GM23338 (cell line): ENCODE results near the gene NDC1. TPM values are rescaled to one million over a fixed set of nuclear protein-coding genes. Genes with fewer than 3 reads are reported as not detected.

Source experiments
- ATAC-seq: fragments of 200-7000 bp; cut with Tn5 transposase; 3 replicates; pipeline ENCODE4 v1.9.1; 2020
- DNase-seq: peaks from one replicate; pipeline ENCODE4 v3.0.0-alpha.2; 2015; ENCODE audit warnings: low spot score
- H2AFZ ChIP-seq: fragments of 200-600 bp; sonication (generic); 2 replicates; pipeline ENCODE4 v1.8.0; 2016; ENCODE audit warnings: antibody characterized with exemption, mild to moderate bottlenecking, moderate library complexity
- H3F3A ChIP-seq: fragments of 200-600 bp; sonication (generic); replicated peaks from 2 replicates; pipeline ENCODE4 v1.8.0; 2017; ENCODE audit warnings: antibody characterized with exemption, mixed run types, low read depth
- H3K27ac ChIP-seq: fragments of 200-600 bp; sonication (generic); 2 replicates; pipeline ENCODE4 v1.6.1; 2016; ENCODE audit warnings: low read depth
- H3K27me3 ChIP-seq: fragments of 200-600 bp; sonication (generic); 2 replicates; pipeline ENCODE4 v1.8.0; 2016; ENCODE audit warnings: mild to moderate bottlenecking, mixed run types, moderate library complexity; ENCODE audit not compliant: insufficient read depth
- H3K36me3 ChIP-seq: fragments of 200-600 bp; sonication (generic); 2 replicates; pipeline ENCODE4 v1.8.0; 2016; ENCODE audit warnings: mild to moderate bottlenecking; ENCODE audit not compliant: insufficient read depth
- H3K4me1 ChIP-seq: fragments of 200-600 bp; sonication (generic); 2 replicates; pipeline ENCODE4 v1.8.0; 2016; ENCODE audit warnings: mild to moderate bottlenecking, moderate library complexity; ENCODE audit not compliant: insufficient read depth
- H3K4me2 ChIP-seq: fragments of 200-600 bp; sonication (generic); 2 replicates; pipeline ENCODE4 v1.7.1; 2017; ENCODE audit warnings: mixed run types
- H3K4me3 ChIP-seq: fragments of 200-600 bp; sonication (generic); 2 replicates; pipeline ENCODE4 v1.6.1; 2016; ENCODE audit warnings: mixed run types
- H3K79me2 ChIP-seq: fragments of 200-600 bp; sonication (generic); replicated peaks from 2 replicates; pipeline ENCODE4 v1.8.0; 2017; ENCODE audit warnings: mild to moderate bottlenecking; ENCODE audit not compliant: insufficient read depth
- H3K9me2 ChIP-seq: fragments of 200-600 bp; sonication (generic); 2 replicates; pipeline ENCODE4 v1.8.0; 2017; ENCODE audit not compliant: insufficient read depth
- H4K20me1 ChIP-seq: fragments of 200-600 bp; sonication (generic); replicated peaks from 2 replicates; pipeline ENCODE4 v1.8.0; 2017; ENCODE audit warnings: mild to moderate bottlenecking; ENCODE audit not compliant: insufficient read depth
- H3K27ac Mint-ChIP-seq: 2 replicates; pipeline ENCODE4 v1.8.0; 2020; ENCODE audit warnings: inconsistent platforms, mild to moderate bottlenecking, moderate library complexity, mixed read lengths
- H3K27me3 Mint-ChIP-seq: 3 replicates; pipeline ENCODE4 v1.8.0; 2022; ENCODE audit warnings: low read depth, mild to moderate bottlenecking, moderate library complexity, mixed read lengths, inconsistent platforms; ENCODE audit not compliant: insufficient read depth, poor library complexity
- H3K36me3 Mint-ChIP-seq: 3 replicates; pipeline ENCODE4 v1.8.0; 2021; ENCODE audit warnings: low read depth, mild to moderate bottlenecking, inconsistent platforms, moderate library complexity, mixed read lengths
- H3K4me1 Mint-ChIP-seq: 3 replicates; pipeline ENCODE4 v1.8.0; 2020; ENCODE audit warnings: mild to moderate bottlenecking, inconsistent platforms, mixed read lengths
- H3K4me3 Mint-ChIP-seq: 3 replicates; pipeline ENCODE4 v1.8.0; 2021; ENCODE audit warnings: moderate library complexity, mild to moderate bottlenecking, inconsistent platforms, mixed read lengths
- H3K9me3 Mint-ChIP-seq: 3 replicates; pipeline ENCODE4 v1.8.0; 2020; ENCODE audit warnings: moderate library complexity, mild to moderate bottlenecking, inconsistent platforms, mixed read lengths
- polyA plus RNA-seq: library from polyadenylated mRNA; unstranded; fragments of >200 nt; fragmentation: Nextera tagmentation; extraction: Ambion mirVana; gene quantifications from 2 replicates; pipeline ENCODE4 v1.2.1, GENCODE V29; 2016
- small RNA-seq: library from RNA; depleted of rRNA; stranded (forward); fragments of <200 nt; gene quantifications from one replicate; pipeline ENCODE3, GENCODE V24; 2014; ENCODE audit warnings: low replicate concordance
- total RNA-seq: library from RNA; depleted of rRNA; stranded (reverse); fragments of >200 nt; shearing (Covaris generic); gene quantifications from 2 replicates; pipeline ENCODE4 v1.2.3, GENCODE V29; 2014; rRNA removed
- TF ChIP-seq, protein P1 (sequence below): fragments of 250-450 bp; sonication (Bioruptor Pico); IDR thresholded peaks from 2 replicates; pipeline ENCODE4 v1.5.0; 2020; ENCODE audit warnings: mild to moderate bottlenecking, moderate library complexity
- TF ChIP-seq, protein P2 (sequence below), 2 experiments: fragments of 200-600 bp in 1 of 2; sonication (generic) in 1 of 2; conservative IDR thresholded peaks; 2 replicates each; pipeline versions ENCODE4 v1.5.1 to v1.6.1; 2016 to 2017; ENCODE audit warnings: antibody characterized with exemption in 2 of 2, low read depth in 2 of 2, mild to moderate bottlenecking in 2 of 2, moderate library complexity in 1 of 2

Gene NDC1
- total and polyA plus RNA-seq, 2 experiments from 2014 or later, result 19.8 to 100 TPM

DNA sequence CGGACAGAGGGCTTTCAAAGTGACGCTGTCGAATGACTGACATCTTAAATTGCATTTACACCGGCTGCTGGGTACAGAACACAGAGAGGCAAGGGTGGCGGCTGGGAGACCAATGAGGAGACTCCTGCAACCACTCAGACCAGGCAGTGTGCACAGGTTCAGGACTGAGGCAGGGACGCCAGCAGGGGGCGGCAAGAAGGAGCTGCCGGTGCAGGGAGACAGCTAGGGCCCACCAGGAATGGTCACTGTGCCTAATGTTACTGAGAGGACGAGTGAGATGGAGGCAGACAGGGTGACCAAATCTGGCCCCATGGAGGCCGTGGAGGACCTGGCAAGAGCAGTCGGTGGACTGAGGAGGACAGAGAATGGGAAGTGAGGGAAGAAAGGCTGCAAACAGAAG lies 122.6 kb downstream of the NDC1 start:
- peak overlapping the region; percentile 78 for H2AFZ ChIP-seq
- no peaks in the 10 kb centered on the region for H3K79me2 ChIP-seq
- H4K20me1 ChIP-seq, result no peaks in the 10 kb centered on the region
- H3K4me1 Mint-ChIP-seq, result no peaks in the 10 kb centered on the region; the same call in 1 of the 3 replicates
- ATAC-seq, result peak; percentile 97
- DNase-seq, result peak; percentile 78
- H3K4me1 ChIP-seq, result no peaks in the 10 kb centered on the region; the same call in 1 of the 2 replicates
- H3K9me2 ChIP-seq, result no peaks in the 10 kb centered on the region
- no peak overlapping the region for H3K4me3 Mint-ChIP-seq
- no peaks in the 10 kb centered on the region for H3K9me3 Mint-ChIP-seq
- H3K27ac Mint-ChIP-seq, result no peak overlapping the region
- H3K4me3 ChIP-seq, result no peak overlapping the region
- no peaks in the 10 kb centered on the region; the same call in 2 of the 3 replicates for H3K36me3 Mint-ChIP-seq
- no peak overlapping the region for H3K4me2 ChIP-seq
- H3K27me3 Mint-ChIP-seq, result peaks cover 11% of the 10 kb centered on the region
- H3K36me3 ChIP-seq, result no peaks in the 10 kb centered on the region
- TF ChIP-seq, protein P1, sequence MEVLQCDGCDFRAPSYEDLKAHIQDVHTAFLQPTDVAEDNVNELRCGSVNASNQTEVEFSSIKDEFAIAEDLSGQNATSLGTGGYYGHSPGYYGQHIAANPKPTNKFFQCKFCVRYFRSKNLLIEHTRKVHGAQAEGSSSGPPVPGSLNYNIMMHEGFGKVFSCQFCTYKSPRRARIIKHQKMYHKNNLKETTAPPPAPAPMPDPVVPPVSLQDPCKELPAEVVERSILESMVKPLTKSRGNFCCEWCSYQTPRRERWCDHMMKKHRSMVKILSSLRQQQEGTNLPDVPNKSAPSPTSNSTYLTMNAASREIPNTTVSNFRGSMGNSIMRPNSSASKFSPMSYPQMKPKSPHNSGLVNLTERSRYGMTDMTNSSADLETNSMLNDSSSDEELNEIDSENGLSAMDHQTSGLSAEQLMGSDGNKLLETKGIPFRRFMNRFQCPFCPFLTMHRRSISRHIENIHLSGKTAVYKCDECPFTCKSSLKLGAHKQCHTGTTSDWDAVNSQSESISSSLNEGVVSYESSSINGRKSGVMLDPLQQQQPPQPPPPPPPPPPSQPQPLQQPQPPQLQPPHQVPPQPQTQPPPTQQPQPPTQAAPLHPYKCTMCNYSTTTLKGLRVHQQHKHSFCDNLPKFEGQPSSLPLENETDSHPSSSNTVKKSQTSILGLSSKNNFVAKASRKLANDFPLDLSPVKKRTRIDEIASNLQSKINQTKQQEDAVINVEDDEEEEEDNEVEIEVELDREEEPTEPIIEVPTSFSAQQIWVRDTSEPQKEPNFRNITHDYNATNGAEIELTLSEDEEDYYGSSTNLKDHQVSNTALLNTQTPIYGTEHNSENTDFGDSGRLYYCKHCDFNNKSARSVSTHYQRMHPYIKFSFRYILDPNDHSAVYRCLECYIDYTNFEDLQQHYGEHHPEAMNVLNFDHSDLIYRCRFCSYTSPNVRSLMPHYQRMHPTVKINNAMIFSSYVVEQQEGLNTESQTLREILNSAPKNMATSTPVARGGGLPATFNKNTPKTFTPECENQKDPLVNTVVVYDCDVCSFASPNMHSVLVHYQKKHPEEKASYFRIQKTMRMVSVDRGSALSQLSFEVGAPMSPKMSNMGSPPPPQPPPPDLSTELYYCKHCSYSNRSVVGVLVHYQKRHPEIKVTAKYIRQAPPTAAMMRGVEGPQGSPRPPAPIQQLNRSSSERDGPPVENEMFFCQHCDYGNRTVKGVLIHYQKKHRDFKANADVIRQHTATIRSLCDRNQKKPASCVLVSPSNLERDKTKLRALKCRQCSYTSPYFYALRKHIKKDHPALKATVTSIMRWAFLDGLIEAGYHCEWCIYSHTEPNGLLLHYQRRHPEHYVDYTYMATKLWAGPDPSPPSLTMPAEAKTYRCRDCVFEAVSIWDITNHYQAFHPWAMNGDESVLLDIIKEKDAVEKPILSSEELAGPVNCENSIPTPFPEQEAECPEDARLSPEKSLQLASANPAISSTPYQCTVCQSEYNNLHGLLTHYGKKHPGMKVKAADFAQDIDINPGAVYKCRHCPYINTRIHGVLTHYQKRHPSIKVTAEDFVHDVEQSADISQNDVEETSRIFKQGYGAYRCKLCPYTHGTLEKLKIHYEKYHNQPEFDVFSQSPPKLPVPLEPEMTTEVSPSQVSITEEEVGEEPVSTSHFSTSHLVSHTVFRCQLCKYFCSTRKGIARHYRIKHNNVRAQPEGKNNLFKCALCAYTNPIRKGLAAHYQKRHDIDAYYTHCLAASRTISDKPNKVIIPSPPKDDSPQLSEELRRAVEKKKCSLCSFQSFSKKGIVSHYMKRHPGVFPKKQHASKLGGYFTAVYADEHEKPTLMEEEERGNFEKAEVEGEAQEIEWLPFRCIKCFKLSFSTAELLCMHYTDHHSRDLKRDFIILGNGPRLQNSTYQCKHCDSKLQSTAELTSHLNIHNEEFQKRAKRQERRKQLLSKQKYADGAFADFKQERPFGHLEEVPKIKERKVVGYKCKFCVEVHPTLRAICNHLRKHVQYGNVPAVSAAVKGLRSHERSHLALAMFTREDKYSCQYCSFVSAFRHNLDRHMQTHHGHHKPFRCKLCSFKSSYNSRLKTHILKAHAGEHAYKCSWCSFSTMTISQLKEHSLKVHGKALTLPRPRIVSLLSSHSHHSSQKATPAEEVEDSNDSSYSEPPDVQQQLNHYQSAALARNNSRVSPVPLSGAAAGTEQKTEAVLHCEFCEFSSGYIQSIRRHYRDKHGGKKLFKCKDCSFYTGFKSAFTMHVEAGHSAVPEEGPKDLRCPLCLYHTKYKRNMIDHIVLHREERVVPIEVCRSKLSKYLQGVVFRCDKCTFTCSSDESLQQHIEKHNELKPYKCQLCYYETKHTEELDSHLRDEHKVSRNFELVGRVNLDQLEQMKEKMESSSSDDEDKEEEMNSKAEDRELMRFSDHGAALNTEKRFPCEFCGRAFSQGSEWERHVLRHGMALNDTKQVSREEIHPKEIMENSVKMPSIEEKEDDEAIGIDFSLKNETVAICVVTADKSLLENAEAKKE (CRISPR knock-in tag), result no peak
- TF ChIP-seq, protein P2, sequence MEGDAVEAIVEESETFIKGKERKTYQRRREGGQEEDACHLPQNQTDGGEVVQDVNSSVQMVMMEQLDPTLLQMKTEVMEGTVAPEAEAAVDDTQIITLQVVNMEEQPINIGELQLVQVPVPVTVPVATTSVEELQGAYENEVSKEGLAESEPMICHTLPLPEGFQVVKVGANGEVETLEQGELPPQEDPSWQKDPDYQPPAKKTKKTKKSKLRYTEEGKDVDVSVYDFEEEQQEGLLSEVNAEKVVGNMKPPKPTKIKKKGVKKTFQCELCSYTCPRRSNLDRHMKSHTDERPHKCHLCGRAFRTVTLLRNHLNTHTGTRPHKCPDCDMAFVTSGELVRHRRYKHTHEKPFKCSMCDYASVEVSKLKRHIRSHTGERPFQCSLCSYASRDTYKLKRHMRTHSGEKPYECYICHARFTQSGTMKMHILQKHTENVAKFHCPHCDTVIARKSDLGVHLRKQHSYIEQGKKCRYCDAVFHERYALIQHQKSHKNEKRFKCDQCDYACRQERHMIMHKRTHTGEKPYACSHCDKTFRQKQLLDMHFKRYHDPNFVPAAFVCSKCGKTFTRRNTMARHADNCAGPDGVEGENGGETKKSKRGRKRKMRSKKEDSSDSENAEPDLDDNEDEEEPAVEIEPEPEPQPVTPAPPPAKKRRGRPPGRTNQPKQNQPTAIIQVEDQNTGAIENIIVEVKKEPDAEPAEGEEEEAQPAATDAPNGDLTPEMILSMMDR (conservative IDR thresholded peaks at IDR 0.05; ENCODE audit: low read depth in 2 of 2), result peak; percentile 69 to 90
- H3F3A ChIP-seq, result no peaks in the 10 kb centered on the region
- no peak overlapping the region for H3K27ac ChIP-seq
- H3K27me3 ChIP-seq, result no peaks in the 10 kb centered on the region

Small RNA genes lying within 50 kb of the gene (small RNA-seq; reads per million reads assigned to genes)
- not detected for gene AL049745.1
- not detected for gene RF00418

Other genes starting within 250 kb of the NDC1 start
- 0.04 and 0.31 TPM in 2 replicates for gene GLIS1, start 99.1 kb downstream of the NDC1 start, total RNA-seq
- gene GLIS1, start 99.1 kb downstream of the NDC1 start, polyA plus RNA-seq, result 0.12 and 0.26 TPM in 2 replicates
- gene YIPF1, start 51.5 kb upstream of the NDC1 start, total RNA-seq, result 24.0 and 24.8 TPM in 2 replicates
- gene YIPF1, start 51.5 kb upstream of the NDC1 start, polyA plus RNA-seq, result 13.1 and 14.1 TPM in 2 replicates
- gene DIO1, start 55.9 kb upstream of the NDC1 start, total RNA-seq, result not detected in 2 replicates
- 0.27 TPM in 1 of 2 replicates, not detected in the other for gene DIO1, start 55.9 kb upstream of the NDC1 start, polyA plus RNA-seq
- gene IFT25, start 107.4 kb upstream of the NDC1 start, total RNA-seq, result 27.2 and 28.2 TPM in 2 replicates
- 97.1 and 109 TPM in 2 replicates for gene IFT25, start 107.4 kb upstream of the NDC1 start, polyA plus RNA-seq
- gene LRRC42, start 108.1 kb upstream of the NDC1 start, total RNA-seq, result 39.6 and 48.1 TPM in 2 replicates
- gene LRRC42, start 108.1 kb upstream of the NDC1 start, polyA plus RNA-seq, result 22.4 and 25.9 TPM in 2 replicates
- not detected in 2 replicates for gene LDLRAD1, start 179.9 kb upstream of the NDC1 start, total RNA-seq
- not detected in 2 replicates for gene LDLRAD1, start 179.9 kb upstream of the NDC1 start, polyA plus RNA-seq
- 81.9 and 91.6 TPM in 2 replicates for gene TMEM59, start 214.9 kb upstream of the NDC1 start, total RNA-seq
- gene TMEM59, start 214.9 kb upstream of the NDC1 start, polyA plus RNA-seq, result 117 and 132 TPM in 2 replicates
- gene TCEANC2, start 215.3 kb upstream of the NDC1 start, total RNA-seq, result 6.0 and 6.4 TPM in 2 replicates
- gene TCEANC2, start 215.3 kb upstream of the NDC1 start, polyA plus RNA-seq, result 4.4 and 6.3 TPM in 2 replicates